DND-41 (cell line): ENCODE measurements around the gene ATG9B.

ENCODE experiments used
- ATAC-seq: fragments of 200-7000 bp; cut with Tn5 transposase; 3 replicates; pipeline ENCODE4 v1.9.1; 2021; ENCODE audit warnings: low read depth; ENCODE audit not compliant: insufficient read depth
- DNase-seq: peaks from one replicate; pipeline ENCODE4 v3.0.0-alpha.2; 2020
- H2AFZ ChIP-seq: 2 replicates; pipeline ENCODE4 v1.6.0; 2012; ENCODE audit warnings: low read depth, low read length
- H3K27ac ChIP-seq: 2 replicates; pipeline ENCODE4 v1.5.1; 2012; ENCODE audit warnings: low read length, inconsistent platforms
- H3K27me3 ChIP-seq: fragments of 200-600 bp; sonication (generic); 2 replicates; pipeline ENCODE4 v1.6.0; 2012; ENCODE audit warnings: low read length, mild to moderate bottlenecking, inconsistent platforms; ENCODE audit not compliant: insufficient read depth, poor library complexity
- H3K36me3 ChIP-seq: 2 replicates; pipeline ENCODE4 v1.5.1; 2012; ENCODE audit warnings: low read length, inconsistent platforms; ENCODE audit not compliant: insufficient read depth
- H3K4me1 ChIP-seq: 2 replicates; pipeline ENCODE4 v1.5.1; 2012; ENCODE audit warnings: mild to moderate bottlenecking, low read length; ENCODE audit not compliant: insufficient read depth
- H3K4me2 ChIP-seq: 2 replicates; pipeline ENCODE4 v1.6.0; 2012; ENCODE audit warnings: mild to moderate bottlenecking, moderate library complexity, low read length, inconsistent platforms; ENCODE audit not compliant: insufficient read depth
- H3K4me3 ChIP-seq, 2 experiments: fragments of 200-600 bp in 1 of 2; shearing (Covaris generic) in 1 of 2; 2 replicates each; pipeline ENCODE4 v1.5.1; 2012 to 2016; ENCODE audit warnings: inconsistent platforms in 2 of 2, low read length in 2 of 2, mild to moderate bottlenecking in 2 of 2, low read depth in 1 of 2, moderate library complexity in 1 of 2
- H3K79me2 ChIP-seq: 2 replicates; pipeline ENCODE4 v1.6.0; 2012; ENCODE audit warnings: low read length, inconsistent platforms; ENCODE audit not compliant: insufficient read depth
- H3K9ac ChIP-seq: 2 replicates; pipeline ENCODE4 v1.6.0; 2012; ENCODE audit warnings: low read depth, mild to moderate bottlenecking, inconsistent platforms, low read length, moderate library complexity
- H3K9me3 ChIP-seq: 2 replicates; pipeline ENCODE4 v1.5.1; 2012; ENCODE audit warnings: low read length, moderate library complexity, mild to moderate bottlenecking, inconsistent platforms; ENCODE audit not compliant: insufficient read depth, severe bottlenecking
- H4K20me1 ChIP-seq: 2 replicates; pipeline ENCODE4 v1.6.0; 2012; ENCODE audit warnings: low read length; ENCODE audit not compliant: insufficient read depth
- EZH2 ChIP-seq: IDR thresholded peaks from 3 replicates; pipeline ENCODE4 v1.6.1; 2012; ENCODE audit warnings: borderline replicate concordance, low read depth, mild to moderate bottlenecking, moderate library complexity, low read length, inconsistent platforms; ENCODE audit not compliant: severe bottlenecking
- TF ChIP-seq, protein P1 (sequence below): IDR thresholded peaks from 2 replicates; pipeline ENCODE4 v1.5.1; 2012; ENCODE audit warnings: borderline replicate concordance, low read length, moderate library complexity, mild to moderate bottlenecking; ENCODE audit not compliant: poor library complexity, severe bottlenecking; ENCODE audit errors: extremely low read depth

The ATG9B gene

GRCh38 chr7:150982351-150982750 is 41.9 kb downstream of the ATG9B start:
- H3K4me2 ChIP-seq = no peak overlapping the region
- no peak for DNase-seq
- H4K20me1 ChIP-seq = peaks cover 27% of the 10 kb centered on the region
- H3K27ac ChIP-seq = no peak overlapping the region
- H3K36me3 ChIP-seq = no peaks in the 10 kb centered on the region
- peaks cover 30% of the 10 kb centered on the region for H3K27me3 ChIP-seq
- no peak overlapping the region for H2AFZ ChIP-seq
- no peak overlapping the region for H3K4me3 ChIP-seq
- ATAC-seq = no peak
- peaks cover 18% of the 10 kb centered on the region for H3K4me1 ChIP-seq
- no peaks in the 10 kb centered on the region for H3K79me2 ChIP-seq
- no peak overlapping the region for H3K9ac ChIP-seq
- no peaks in the 10 kb centered on the region for H3K9me3 ChIP-seq
- TF ChIP-seq, protein P1, sequence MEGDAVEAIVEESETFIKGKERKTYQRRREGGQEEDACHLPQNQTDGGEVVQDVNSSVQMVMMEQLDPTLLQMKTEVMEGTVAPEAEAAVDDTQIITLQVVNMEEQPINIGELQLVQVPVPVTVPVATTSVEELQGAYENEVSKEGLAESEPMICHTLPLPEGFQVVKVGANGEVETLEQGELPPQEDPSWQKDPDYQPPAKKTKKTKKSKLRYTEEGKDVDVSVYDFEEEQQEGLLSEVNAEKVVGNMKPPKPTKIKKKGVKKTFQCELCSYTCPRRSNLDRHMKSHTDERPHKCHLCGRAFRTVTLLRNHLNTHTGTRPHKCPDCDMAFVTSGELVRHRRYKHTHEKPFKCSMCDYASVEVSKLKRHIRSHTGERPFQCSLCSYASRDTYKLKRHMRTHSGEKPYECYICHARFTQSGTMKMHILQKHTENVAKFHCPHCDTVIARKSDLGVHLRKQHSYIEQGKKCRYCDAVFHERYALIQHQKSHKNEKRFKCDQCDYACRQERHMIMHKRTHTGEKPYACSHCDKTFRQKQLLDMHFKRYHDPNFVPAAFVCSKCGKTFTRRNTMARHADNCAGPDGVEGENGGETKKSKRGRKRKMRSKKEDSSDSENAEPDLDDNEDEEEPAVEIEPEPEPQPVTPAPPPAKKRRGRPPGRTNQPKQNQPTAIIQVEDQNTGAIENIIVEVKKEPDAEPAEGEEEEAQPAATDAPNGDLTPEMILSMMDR = no peak
- TF ChIP-seq EZH2 = no peak

- H4K20me1 ChIP-seq = peaks cover 33% of the 10 kb centered on the region
- TF ChIP-seq EZH2 = no peak
- ATAC-seq = no peak
- no peak overlapping the region for H3K27ac ChIP-seq
- no peak overlapping the region for H3K4me2 ChIP-seq
- no peaks in the 10 kb centered on the region for H3K36me3 ChIP-seq
- H3K4me1 ChIP-seq = peaks cover 25% of the 10 kb centered on the region
- DNase-seq = no peak
- peaks cover 37% of the 10 kb centered on the region for H3K27me3 ChIP-seq
- no peak overlapping the region for H3K9ac ChIP-seq
- H3K4me3 ChIP-seq = no peak overlapping the region
- no peaks in the 10 kb centered on the region for H3K9me3 ChIP-seq
- H2AFZ ChIP-seq = no peak overlapping the region
- no peaks in the 10 kb centered on the region for H3K79me2 ChIP-seq
Observed at GRCh38 chr7:150981644-150982043, 42.6 kb downstream of the ATG9B start.

- Histone ChIP-seq H3K4me1 (peaks cover 33% of the 10 kb centered on the region), H3K79me2 (no peaks in the 10 kb centered on the region), H3K36me3 (no peaks in the 10 kb centered on the region), H3K27me3 (peaks cover 37% of the 10 kb centered on the region), H3K9me3 (no peaks in the 10 kb centered on the region), H3K4me3 (no peak overlapping the region), H4K20me1 (peaks cover 39% of the 10 kb centered on the region), H3K4me2 (no peak overlapping the region), H3K27ac (no peak overlapping the region), H2AFZ (no peak overlapping the region), H3K9ac (no peak overlapping the region)
- ATAC-seq (no peak), DNase-seq (no peak)
- TF ChIP-seq EZH2 = no peak
- TF ChIP-seq, protein P1 = no peak
Observed at GRCh38 chr7:150980663-150981062, 43.6 kb downstream of the ATG9B start.

- no peaks in the 10 kb centered on the region for H3K79me2 ChIP-seq
- H3K27ac ChIP-seq = no peak overlapping the region
- H2AFZ ChIP-seq = no peak overlapping the region
- no peaks in the 10 kb centered on the region for H3K36me3 ChIP-seq
- no peak overlapping the region for H3K4me3 ChIP-seq
- H3K9ac ChIP-seq = no peak overlapping the region
- DNase-seq = no peak
- peaks cover 37% of the 10 kb centered on the region for H3K27me3 ChIP-seq
- peaks cover 39% of the 10 kb centered on the region for H4K20me1 ChIP-seq
- TF ChIP-seq EZH2 = no peak
- TF ChIP-seq, protein P1 = no peak
- H3K4me2 ChIP-seq = no peak overlapping the region
- peaks cover 41% of the 10 kb centered on the region for H3K4me1 ChIP-seq
- H3K9me3 ChIP-seq = no peaks in the 10 kb centered on the region
- no peak for ATAC-seq
Observed at GRCh38 chr7:150979713-150980390, 44.4 kb downstream of the ATG9B start.
